K562 (cell line): ENCODE measurements around the gene DPY19L3. TPM values are rescaled to one million over a fixed set of nuclear protein-coding genes. Genes with fewer than 3 reads are reported as not detected.

Experiments used
- ATAC-seq: fragments of 200-7000 bp; cut with Tn5 transposase; 3 replicates; pipeline ENCODE4 v1.9.1; 2020; ENCODE audit warnings: moderate library complexity
- BruUV-seq: library from RNA; stranded (reverse); fragments of 400-500 nt; replicated peaks from 2 replicates; lab custom pipeline; 2021; lab: Mats Ljungman, UMichigan
- CTCF ChIA-PET: fragments of 300-600 bp; formaldehyde crosslinking; extraction: SDS; loops from one replicate; lab custom pipeline; 2021; ENCODE audit warnings: low intra/inter-chr PET ratio; lab: Yijun Ruan, JAX
- POLR2A ChIA-PET: fragments of 300-600, 350-650 bp; sonication (Branson Sonifier 250); formaldehyde crosslinking; extraction: SDS; loops from one replicate; lab custom pipeline; 2021; ENCODE audit warnings: antibody characterized with exemption, inconsistent platforms; lab: Yijun Ruan, JAX
- DNase-seq, 4 experiments: peaks; one replicate each; pipeline versions ENCODE4 v3.0.0 to v3.0.0-alpha.2; 2011 to 2018; ENCODE audit warnings: low spot score in 3 of 4, mixed read lengths in 3 of 4; ENCODE audit errors: extremely low read depth in 1 of 4
- FAIRE-seq: peaks from 2 replicates; lab custom pipeline; 2011; peaks lifted over from hg19 to GRCh38; lab: Jason Lieb, UNC
- H2AFZ ChIP-seq: 2 replicates; pipeline ENCODE4 v1.6.0; 2011; ENCODE audit warnings: low read depth, low read length, control low read depth, inconsistent platforms
- H3K27ac ChIP-seq: fragments of 200-600 bp; 3 replicates; pipeline ENCODE4 v1.8.0; 2011; ENCODE audit warnings: low read depth, mild to moderate bottlenecking, control low read depth, inconsistent platforms, low read length, moderate library complexity, mixed read lengths; ENCODE audit errors: extremely low read depth
- H3K27me3 ChIP-seq, 2 experiments: fragments of 300-600 bp in 1 of 2; 2 replicates in 1 of 2; 3 replicates in 1 of 2; pipeline versions ENCODE4 v1.6.0 to v1.8.0; 2011; ENCODE audit warnings: inconsistent platforms in 2 of 2, low read length in 2 of 2, mild to moderate bottlenecking in 1 of 2, mixed read lengths in 1 of 2, moderate library complexity in 1 of 2; ENCODE audit not compliant: control insufficient read depth in 2 of 2, insufficient read depth in 2 of 2
- H3K36me3 ChIP-seq: fragments of 300-600 bp; 3 replicates; pipeline ENCODE4 v1.8.0; 2011; ENCODE audit warnings: mild to moderate bottlenecking, low read length, inconsistent platforms; ENCODE audit not compliant: control insufficient read depth, insufficient read depth
- H3K4me1 ChIP-seq, 2 experiments: fragments of 200-600 bp in 1 of 2; replicated peaks in 1 of 2; 2 replicates in 1 of 2; 3 replicates in 1 of 2; pipeline versions ENCODE4 v1.5.1 to v1.8.0; 2011; ENCODE audit warnings: inconsistent platforms in 2 of 2, low read length in 2 of 2, mild to moderate bottlenecking in 1 of 2, mixed read lengths in 1 of 2, moderate library complexity in 1 of 2; ENCODE audit not compliant: control insufficient read depth in 2 of 2, insufficient read depth in 2 of 2
- H3K4me2 ChIP-seq: 2 replicates; pipeline ENCODE4 v1.6.1; 2011; ENCODE audit warnings: low read length, control low read depth, inconsistent platforms, mixed read lengths; ENCODE audit not compliant: insufficient read depth
- H3K4me3 ChIP-seq: fragments of 200-600 bp; sonication (generic), shearing (Covaris generic); 2 replicates; pipeline ENCODE4 v1.5.1; 2016; ENCODE audit warnings: control low read depth, inconsistent platforms
- H3K79me2 ChIP-seq: fragments of 200-600 bp; 3 replicates; pipeline ENCODE4 v1.8.0; 2011; ENCODE audit warnings: low read length, inconsistent platforms; ENCODE audit not compliant: control insufficient read depth, insufficient read depth
- H3K9ac ChIP-seq, 2 experiments: 2 replicates each; pipeline versions ENCODE4 v1.6.0 to v1.6.1; 2011; ENCODE audit warnings: low read depth in 2 of 2, low read length in 2 of 2, control low read depth in 1 of 2, inconsistent platforms in 1 of 2, mild to moderate bottlenecking in 1 of 2, mixed read lengths in 1 of 2; ENCODE audit not compliant: insufficient read depth in 1 of 2
- H3K9me1 ChIP-seq: one replicate; pipeline ENCODE4 v1.6.0; 2011; ENCODE audit warnings: inconsistent platforms, mild to moderate bottlenecking, low read length, moderate library complexity; ENCODE audit not compliant: control insufficient read depth, insufficient read depth
- H3K9me3 ChIP-seq: replicated peaks from 2 replicates; pipeline ENCODE4 v1.5.1; 2011; ENCODE audit warnings: low read depth, low read length, inconsistent platforms; ENCODE audit not compliant: control insufficient read depth, insufficient read depth
- H4K20me1 ChIP-seq: replicated peaks from 2 replicates; pipeline ENCODE4 v1.6.1; 2011; ENCODE audit warnings: low read length, inconsistent platforms, mixed read lengths; ENCODE audit not compliant: control insufficient read depth, insufficient read depth
- CTBP1 ChIP-seq: fragments of 450-650 bp; IDR thresholded peaks from 2 replicates; pipeline ENCODE4 v1.6.1; 2016; ENCODE audit warnings: borderline replicate concordance
- JUN ChIP-seq, 2 experiments: sonication (generic) in 1 of 2; formaldehyde crosslinking in 1 of 2; IDR thresholded peaks; 2 replicates each; pipeline versions ENCODE4 v1.6.1 to v1.8.0; 2012 to 2022; ENCODE audit warnings: borderline replicate concordance in 2 of 2, mild to moderate bottlenecking in 2 of 2, improper control_type of control experiment in 1 of 2, low read depth in 1 of 2, low read length in 1 of 2, missing genetic modification reagents in 1 of 2
- MCM5 ChIP-seq: fragments of 450-650 bp; IDR thresholded peaks from 2 replicates; pipeline ENCODE4 v1.6.1; 2016; ENCODE audit warnings: low read depth
- NONO ChIP-seq, 2 experiments: fragments of 200-400 bp in 1 of 2; fragments of 450-650 bp in 1 of 2; formaldehyde crosslinking in 1 of 2; IDR thresholded peaks; 2 replicates each; pipeline ENCODE4 v1.6.1; 2017; ENCODE audit warnings: low read depth in 2 of 2, mild to moderate bottlenecking in 2 of 2, moderate library complexity in 2 of 2, low read length in 1 of 2
- RB1 ChIP-seq: fragments of 450-650 bp; IDR thresholded peaks from 2 replicates; pipeline ENCODE4 v1.6.1; 2017; ENCODE audit warnings: low read depth, mild to moderate bottlenecking
- SIN3B ChIP-seq: fragments of 450-650 bp; IDR thresholded peaks from 2 replicates; pipeline ENCODE4 v1.6.1; 2017; ENCODE audit warnings: low read depth, mild to moderate bottlenecking, moderate library complexity
- WGBS: fragments of 100-300 bp; shearing (Covaris generic); methylation state at CpG from one replicate; pipeline ENCODE4 v1.1.6; 2016; ENCODE audit warnings: low coverage, mixed read lengths; ENCODE audit not compliant: insufficient coverage; ENCODE audit errors: missing lambda C conversion rate; 5-methylcytosine and 5-hydroxymethylcytosine counted together
- in situ Hi-C: fragments of 300-500 bp; cut with MboI; formaldehyde crosslinking; loops from 4 replicates; pipeline ENCODE4 v1.15.0; 2018; ENCODE audit warnings: inconsistent platforms, mixed read lengths
- intact Hi-C: fragments of 100-400 bp; cut with micrococcal nuclease; formaldehyde crosslinking; loops from 2 replicates; pipeline ENCODE4 v1.14.2; 2022
- polyA plus RNA-seq, 8 experiments: library from polyadenylated mRNA; depleted of rRNA in 4 of 8; stranded (reverse) in 5 of 8; unstranded in 3 of 8; fragments of >200 nt; fragmentation: Nextera tagmentation in 2 of 8; fragmentation: Illumina TruSeq in 1 of 8; extraction: Ambion mirVana in 2 of 8; extraction: Trizol in 1 of 8; gene quantifications; 2 replicates each; pipeline versions ENCODE4 v1.2.1 to v1.2.3, GENCODE V29; 2011 to 2014; ENCODE audit warnings: inconsistent platforms in 1 of 8, missing spikeins in 1 of 8
- total RNA-seq, 7 experiments: library from RNA; depleted of rRNA in 6 of 7; stranded (reverse); fragments of >200 nt in 6 of 7; fragmentation: Illumina TruSeq in 2 of 7; extraction: Trizol in 2 of 7; gene quantifications; 2 replicates each; pipeline versions ENCODE4 v1.2.1 to v1.2.3, GENCODE V29; 2011 to 2021; ENCODE audit warnings: low replicate concordance in 1 of 7
- TF ChIP-seq, protein P1 (sequence below): sonication (generic); formaldehyde crosslinking; IDR thresholded peaks from 2 replicates; pipeline ENCODE4 v1.8.1; 2023; ENCODE audit warnings: mild to moderate bottlenecking, missing genetic modification reagents, moderate library complexity

Gene DPY19L3
- total and polyA plus RNA-seq, 9 of the 15 experiments (the other 6 are each of a cell fraction or from before 2014, with no cell fraction given): 4.7 to 39.2 (median 22.0) TPM

DNA sequence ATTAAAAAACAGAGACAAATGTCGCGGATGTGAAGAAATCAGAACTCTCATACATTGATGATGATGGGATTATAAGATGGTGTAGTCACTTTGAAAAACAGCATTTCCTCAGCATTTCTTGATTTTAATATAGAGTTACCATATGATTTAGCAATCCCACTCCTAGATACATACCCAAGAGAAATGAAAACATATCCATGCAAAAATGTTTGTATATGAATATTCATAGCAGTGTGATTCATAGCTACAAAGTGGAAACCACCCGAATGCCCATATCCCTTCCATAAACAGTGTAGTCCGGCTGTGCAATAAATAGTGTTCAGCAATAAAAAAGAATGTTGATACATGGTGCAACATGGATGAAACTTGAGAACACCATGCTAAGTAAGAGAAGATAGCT lies 44.6 kb downstream of the DPY19L3 start:
- no peaks in the 10 kb centered on the region for H3K79me2 ChIP-seq
- intact Hi-C loops (no loop called here), in situ Hi-C loops (no loop called here)
- TF ChIP-seq CTBP1: no peak
- TF ChIP-seq NONO (IDR thresholded peaks at IDR 0.05; ENCODE audit: low read depth in 2 of 2, low read length in 1 of 2): no peak
- no peak for TF ChIP-seq RB1
- TF ChIP-seq, protein P1, sequence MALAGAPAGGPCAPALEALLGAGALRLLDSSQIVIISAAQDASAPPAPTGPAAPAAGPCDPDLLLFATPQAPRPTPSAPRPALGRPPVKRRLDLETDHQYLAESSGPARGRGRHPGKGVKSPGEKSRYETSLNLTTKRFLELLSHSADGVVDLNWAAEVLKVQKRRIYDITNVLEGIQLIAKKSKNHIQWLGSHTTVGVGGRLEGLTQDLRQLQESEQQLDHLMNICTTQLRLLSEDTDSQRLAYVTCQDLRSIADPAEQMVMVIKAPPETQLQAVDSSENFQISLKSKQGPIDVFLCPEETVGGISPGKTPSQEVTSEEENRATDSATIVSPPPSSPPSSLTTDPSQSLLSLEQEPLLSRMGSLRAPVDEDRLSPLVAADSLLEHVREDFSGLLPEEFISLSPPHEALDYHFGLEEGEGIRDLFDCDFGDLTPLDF: no peak
- no peak for TF ChIP-seq MCM5
- TF ChIP-seq SIN3B: no peak
- TF ChIP-seq JUN (IDR thresholded peaks at IDR 0.05; ENCODE audit: borderline replicate concordance, low read depth, low read length): no peak
- no peak for TF ChIP-seq JUN (CRISPR knock-in tag; IDR thresholded peaks at IDR 0.05; ENCODE audit: borderline replicate concordance)
- H3K4me2 ChIP-seq: no peak overlapping the region
- DNase-seq (no peak), FAIRE-seq (no peak), ATAC-seq (no peak)
- H3K9ac ChIP-seq: no peak overlapping the region
- POLR2A ChIA-PET: interaction anchor here (0.6 kb wide), 1 partner anchor 473 kb away, joined by 3 read pairs; no protein-coding TSS in a partner anchor
- CTCF ChIA-PET: no interaction called here
- no peak overlapping the region for H3K4me3 ChIP-seq
- 100% methylated on average over 4 of the region's 4 CpGs for WGBS
- no peak overlapping the region for H3K27ac ChIP-seq
- no peaks in the 10 kb centered on the region for H3K4me1 ChIP-seq
- no TSS peak for BruUV-seq
- H2AFZ ChIP-seq: no peak overlapping the region
- no peaks in the 10 kb centered on the region for H3K9me1 ChIP-seq
- H4K20me1 ChIP-seq: no peaks in the 10 kb centered on the region
- peaks cover 29% of the 10 kb centered on the region; the same call in 2 of the 3 replicates for H3K36me3 ChIP-seq
- H3K27me3 ChIP-seq: no peaks in the 10 kb centered on the region
- no peaks in the 10 kb centered on the region for H3K9me3 ChIP-seq
